ENCODE results near the gene PTGER2.

- TF ChIP-seq MAX (IDR thresholded peaks at IDR 0.05) (no peak), YY1 (IDR thresholded peaks at IDR 0.05; ENCODE audit: low read depth) (no peak), TAF1 (IDR thresholded peaks at IDR 0.05; ENCODE audit: low read depth) (no peak), RAD21 (IDR thresholded peaks at IDR 0.05; ENCODE audit: low read depth) (no peak), EP300 (IDR thresholded peaks at IDR 0.05; ENCODE audit: borderline replicate concordance) (no peak), EGR1 (IDR thresholded peaks at IDR 0.05) (no peak), ZBTB7A (IDR thresholded peaks at IDR 0.05; ENCODE audit: low read depth) (no peak), CEBPB (IDR thresholded peaks at IDR 0.05) (no peak), REST (IDR thresholded peaks at IDR 0.05; ENCODE audit: low read depth) (no peak), USF1 (IDR thresholded peaks at IDR 0.05) (no peak), CREB1 (IDR thresholded peaks at IDR 0.05; ENCODE audit: low read depth) (no peak), TEAD4 (IDR thresholded peaks at IDR 0.05) (no peak), FOXM1 (IDR thresholded peaks at IDR 0.05; ENCODE audit: borderline replicate concordance, low read depth) (no peak)
These were observed 52.7 kb downstream of the PTGER2 start for GRCh38 chr14:52366796-52367315.

All from Ishikawa (cell line).